Measurements from ENCODE around the gene THRB.
A peak's percentile ranks its signal among the peaks of the same experiment; 100 is the strongest.

GRCh38 chr3:24237971-24238706 is 256.5 kb downstream of the THRB start:
- TF ChIP-seq, protein P1, sequence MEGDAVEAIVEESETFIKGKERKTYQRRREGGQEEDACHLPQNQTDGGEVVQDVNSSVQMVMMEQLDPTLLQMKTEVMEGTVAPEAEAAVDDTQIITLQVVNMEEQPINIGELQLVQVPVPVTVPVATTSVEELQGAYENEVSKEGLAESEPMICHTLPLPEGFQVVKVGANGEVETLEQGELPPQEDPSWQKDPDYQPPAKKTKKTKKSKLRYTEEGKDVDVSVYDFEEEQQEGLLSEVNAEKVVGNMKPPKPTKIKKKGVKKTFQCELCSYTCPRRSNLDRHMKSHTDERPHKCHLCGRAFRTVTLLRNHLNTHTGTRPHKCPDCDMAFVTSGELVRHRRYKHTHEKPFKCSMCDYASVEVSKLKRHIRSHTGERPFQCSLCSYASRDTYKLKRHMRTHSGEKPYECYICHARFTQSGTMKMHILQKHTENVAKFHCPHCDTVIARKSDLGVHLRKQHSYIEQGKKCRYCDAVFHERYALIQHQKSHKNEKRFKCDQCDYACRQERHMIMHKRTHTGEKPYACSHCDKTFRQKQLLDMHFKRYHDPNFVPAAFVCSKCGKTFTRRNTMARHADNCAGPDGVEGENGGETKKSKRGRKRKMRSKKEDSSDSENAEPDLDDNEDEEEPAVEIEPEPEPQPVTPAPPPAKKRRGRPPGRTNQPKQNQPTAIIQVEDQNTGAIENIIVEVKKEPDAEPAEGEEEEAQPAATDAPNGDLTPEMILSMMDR (conservative IDR thresholded peaks at IDR 0.05), result peak; percentile 84
- TF ChIP-seq EZH2 (IDR thresholded peaks at IDR 0.05; ENCODE audit: low read depth), result no peak
